Activated T-helper 9 cell treated with anti-CD3 and anti-CD28 coated beads, Interleukin-2, amount 50 U/mL, for 16 hours (primary cell): ENCODE data around the gene DMXL2.

Experiments
- DNase-seq: peaks from one replicate; pipeline ENCODE4 v3.0.0-alpha.2; 2020; ENCODE audit warnings: low read depth

The DMXL2 gene

GRCh38 chr15:51405693-51406523 lies 216.7 kb downstream of the DMXL2 start:
- DNase-seq = no peak

- DNase-seq = no peak
Measured at GRCh38 chr15:51403946-51404695, 218.4 kb downstream of the DMXL2 start.

DNA sequence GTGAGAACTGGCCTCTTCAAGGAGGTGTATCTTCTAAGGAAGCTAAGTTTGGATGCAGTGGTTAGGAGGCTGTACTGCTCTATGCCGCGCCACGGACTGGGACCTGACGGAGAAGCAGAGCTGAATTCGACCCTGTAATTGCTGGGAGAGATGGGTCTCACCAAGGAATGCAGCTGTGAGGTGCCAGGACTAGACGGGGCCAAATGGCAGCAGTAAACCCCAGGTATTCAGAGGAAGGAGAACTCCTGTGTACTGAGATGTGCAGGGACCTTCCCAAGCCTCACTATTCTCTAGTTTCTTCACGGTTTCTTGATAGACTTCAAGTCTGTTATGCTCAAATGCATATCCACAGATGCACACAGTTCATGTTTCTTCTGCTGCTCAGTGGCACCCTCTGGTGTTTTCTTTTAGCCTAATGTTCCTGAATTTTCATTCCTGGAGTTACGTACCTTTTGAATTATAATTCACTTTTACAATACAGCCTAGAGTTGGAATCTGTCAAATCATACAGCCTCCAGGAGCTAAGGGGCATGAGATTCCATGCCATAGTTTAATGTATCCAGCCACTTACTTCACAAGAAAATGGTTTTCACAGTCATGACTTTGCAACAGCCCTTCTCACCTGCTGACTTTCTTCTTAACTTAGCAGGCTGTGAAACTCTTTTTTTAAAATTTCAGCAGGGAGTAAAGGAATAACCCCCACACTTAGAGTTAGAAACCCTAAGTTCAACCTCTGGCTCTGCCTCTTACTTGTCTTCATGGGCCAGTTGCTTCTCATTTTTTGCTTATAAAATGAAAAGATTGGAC lies 219.3 kb downstream of the DMXL2 start:
- no peak for DNase-seq

DNA sequence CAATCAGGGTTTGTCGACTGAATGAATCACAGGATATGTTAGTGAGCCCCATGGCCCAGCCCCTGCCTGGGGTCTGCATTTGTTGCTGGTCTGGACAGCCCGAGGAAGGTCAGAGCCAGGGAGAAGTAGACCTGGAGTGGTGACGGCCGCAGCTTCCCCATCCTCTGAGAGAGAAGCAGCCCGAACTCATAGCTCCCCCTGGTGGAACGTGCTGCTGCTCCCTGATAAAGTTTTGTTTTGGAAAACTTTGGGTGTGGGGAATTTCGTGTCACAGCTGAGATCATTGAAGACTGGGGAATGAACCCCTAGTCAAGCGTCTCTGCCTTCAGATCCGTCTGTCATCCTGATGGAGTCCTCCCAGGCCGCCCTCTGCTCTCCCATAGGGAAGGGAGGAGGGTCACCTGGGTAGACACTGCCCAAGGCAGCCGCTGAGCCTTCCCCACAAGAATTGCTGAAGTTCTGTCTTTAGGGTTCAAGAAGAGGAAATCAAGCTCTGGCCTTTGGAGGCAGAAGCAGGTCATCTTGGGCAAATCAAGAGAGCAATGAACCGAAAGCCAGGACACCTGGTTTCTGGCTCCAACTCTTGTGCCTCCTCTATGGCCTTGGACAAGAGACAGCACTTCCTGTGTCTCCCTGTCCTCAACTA lies 220.6 kb downstream of the DMXL2 start:
- DNase-seq = no peak

GRCh38 chr15:51401051-51401780 lies 221.4 kb downstream of the DMXL2 start:
- no peak for DNase-seq

- no peak for DNase-seq
Measured at GRCh38 chr15:51398626-51399025, 223.9 kb downstream of the DMXL2 start.
